ENCODE results near the gene PLCB4. TPM values are rescaled to one million over a fixed set of nuclear protein-coding genes. Genes with fewer than 3 reads are reported as not detected.

The PLCB4 gene
- polyA plus RNA-seq, 1 of the 3 experiments (the other 2 are of a cell fraction) = 5.5 TPM

GRCh38 chr20:9354579-9354978 is 285.7 kb downstream of the PLCB4 start:
- DNase-seq = no peak
- H3K9me3 ChIP-seq = no peaks in the 10 kb centered on the region
- H3F3A ChIP-seq (replicated peaks; ENCODE audit: insufficient read depth) = no peaks in the 10 kb centered on the region
- no peak overlapping the region for H3K9ac ChIP-seq
- H2AFZ ChIP-seq (ENCODE audit: low read depth) = no peak overlapping the region
- peaks cover 0 to 3% of the 10 kb centered on the region in 2 experiments for H3K36me3 ChIP-seq (replicated peaks in 1 of 2; ENCODE audit: control insufficient read depth in 1 of 2, insufficient read depth in 2 of 2, low read length in 1 of 2)
- ChIA-PET CTCF (interaction anchor here (1.1 to 1.4 kb wide), 3 partner anchors 15 to 595 kb away, joined by 3 to 4 read pairs (median 3); no protein-coding TSS in a partner anchor), POLR2A (no interaction called here)
- no peaks in the 10 kb centered on the region for H4K20me1 ChIP-seq (ENCODE audit: insufficient read depth)
- no peak overlapping the region for H3K4me2 ChIP-seq
- 100% methylated on average over 2 of the region's 2 CpGs for WGBS (ENCODE audit: low lambda C conversion rate)
- H3K4me1 ChIP-seq (ENCODE audit: control insufficient read depth in 1 of 2, insufficient read depth in 2 of 2, low read depth in 1 of 2, low read length in 1 of 2) = peaks cover 0 to 2% of the 10 kb centered on the region in 2 experiments; a peak in 1 of 4 replicates
- TF ChIP-seq, protein P1, sequence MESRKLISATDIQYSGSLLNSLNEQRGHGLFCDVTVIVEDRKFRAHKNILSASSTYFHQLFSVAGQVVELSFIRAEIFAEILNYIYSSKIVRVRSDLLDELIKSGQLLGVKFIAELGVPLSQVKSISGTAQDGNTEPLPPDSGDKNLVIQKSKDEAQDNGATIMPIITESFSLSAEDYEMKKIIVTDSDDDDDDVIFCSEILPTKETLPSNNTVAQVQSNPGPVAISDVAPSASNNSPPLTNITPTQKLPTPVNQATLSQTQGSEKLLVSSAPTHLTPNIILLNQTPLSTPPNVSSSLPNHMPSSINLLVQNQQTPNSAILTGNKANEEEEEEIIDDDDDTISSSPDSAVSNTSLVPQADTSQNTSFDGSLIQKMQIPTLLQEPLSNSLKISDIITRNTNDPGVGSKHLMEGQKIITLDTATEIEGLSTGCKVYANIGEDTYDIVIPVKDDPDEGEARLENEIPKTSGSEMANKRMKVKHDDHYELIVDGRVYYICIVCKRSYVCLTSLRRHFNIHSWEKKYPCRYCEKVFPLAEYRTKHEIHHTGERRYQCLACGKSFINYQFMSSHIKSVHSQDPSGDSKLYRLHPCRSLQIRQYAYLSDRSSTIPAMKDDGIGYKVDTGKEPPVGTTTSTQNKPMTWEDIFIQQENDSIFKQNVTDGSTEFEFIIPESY (IDR thresholded peaks at IDR 0.05; ENCODE audit: borderline replicate concordance, low read depth) = no peak
- no peak for TF ChIP-seq FOXJ3 (CRISPR knock-in tag; IDR thresholded peaks at IDR 0.05)
- TF ChIP-seq SMC3 (IDR thresholded peaks at IDR 0.05; ENCODE audit: low read depth, low read length) = no peak
- no peak for TF ChIP-seq MXI1 (IDR thresholded peaks at IDR 0.05; ENCODE audit: low read depth, low read length)
- TF ChIP-seq, protein P2, sequence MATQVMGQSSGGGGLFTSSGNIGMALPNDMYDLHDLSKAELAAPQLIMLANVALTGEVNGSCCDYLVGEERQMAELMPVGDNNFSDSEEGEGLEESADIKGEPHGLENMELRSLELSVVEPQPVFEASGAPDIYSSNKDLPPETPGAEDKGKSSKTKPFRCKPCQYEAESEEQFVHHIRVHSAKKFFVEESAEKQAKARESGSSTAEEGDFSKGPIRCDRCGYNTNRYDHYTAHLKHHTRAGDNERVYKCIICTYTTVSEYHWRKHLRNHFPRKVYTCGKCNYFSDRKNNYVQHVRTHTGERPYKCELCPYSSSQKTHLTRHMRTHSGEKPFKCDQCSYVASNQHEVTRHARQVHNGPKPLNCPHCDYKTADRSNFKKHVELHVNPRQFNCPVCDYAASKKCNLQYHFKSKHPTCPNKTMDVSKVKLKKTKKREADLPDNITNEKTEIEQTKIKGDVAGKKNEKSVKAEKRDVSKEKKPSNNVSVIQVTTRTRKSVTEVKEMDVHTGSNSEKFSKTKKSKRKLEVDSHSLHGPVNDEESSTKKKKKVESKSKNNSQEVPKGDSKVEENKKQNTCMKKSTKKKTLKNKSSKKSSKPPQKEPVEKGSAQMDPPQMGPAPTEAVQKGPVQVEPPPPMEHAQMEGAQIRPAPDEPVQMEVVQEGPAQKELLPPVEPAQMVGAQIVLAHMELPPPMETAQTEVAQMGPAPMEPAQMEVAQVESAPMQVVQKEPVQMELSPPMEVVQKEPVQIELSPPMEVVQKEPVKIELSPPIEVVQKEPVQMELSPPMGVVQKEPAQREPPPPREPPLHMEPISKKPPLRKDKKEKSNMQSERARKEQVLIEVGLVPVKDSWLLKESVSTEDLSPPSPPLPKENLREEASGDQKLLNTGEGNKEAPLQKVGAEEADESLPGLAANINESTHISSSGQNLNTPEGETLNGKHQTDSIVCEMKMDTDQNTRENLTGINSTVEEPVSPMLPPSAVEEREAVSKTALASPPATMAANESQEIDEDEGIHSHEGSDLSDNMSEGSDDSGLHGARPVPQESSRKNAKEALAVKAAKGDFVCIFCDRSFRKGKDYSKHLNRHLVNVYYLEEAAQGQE (IDR thresholded peaks at IDR 0.05; ENCODE audit: low read depth, low read length) = no peak
- TF ChIP-seq TCF12 (IDR thresholded peaks at IDR 0.05) = no peak
- no peak for TF ChIP-seq RAD21 (IDR thresholded peaks at IDR 0.05; ENCODE audit: low read length)
- no peak for TF ChIP-seq GABPA (IDR thresholded peaks at IDR 0.05; ENCODE audit: low read depth)
- TF ChIP-seq EZH2phosphoT487 (IDR thresholded peaks at IDR 0.05; ENCODE audit: borderline replicate concordance, low read depth) = no peak
- TF ChIP-seq, protein P3, sequence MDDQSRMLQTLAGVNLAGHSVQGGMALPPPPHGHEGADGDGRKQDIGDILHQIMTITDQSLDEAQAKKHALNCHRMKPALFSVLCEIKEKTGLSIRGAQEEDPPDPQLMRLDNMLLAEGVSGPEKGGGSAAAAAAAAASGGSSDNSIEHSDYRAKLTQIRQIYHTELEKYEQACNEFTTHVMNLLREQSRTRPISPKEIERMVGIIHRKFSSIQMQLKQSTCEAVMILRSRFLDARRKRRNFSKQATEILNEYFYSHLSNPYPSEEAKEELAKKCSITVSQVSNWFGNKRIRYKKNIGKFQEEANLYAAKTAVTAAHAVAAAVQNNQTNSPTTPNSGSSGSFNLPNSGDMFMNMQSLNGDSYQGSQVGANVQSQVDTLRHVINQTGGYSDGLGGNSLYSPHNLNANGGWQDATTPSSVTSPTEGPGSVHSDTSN (IDR thresholded peaks at IDR 0.05) = no peak
- TF ChIP-seq RCOR1 (IDR thresholded peaks at IDR 0.05; ENCODE audit: low read length) = no peak
- no peak for TF ChIP-seq YY1 (IDR thresholded peaks at IDR 0.05; ENCODE audit: low read depth)
- TF ChIP-seq FOXM1 (IDR thresholded peaks at IDR 0.05; ENCODE audit: low read depth) = no peak
- no peak for TF ChIP-seq JUND (IDR thresholded peaks at IDR 0.05)
- TF ChIP-seq RXRA (IDR thresholded peaks at IDR 0.05; ENCODE audit: borderline replicate concordance, low read depth) = no peak
- TF ChIP-seq, protein P4, sequence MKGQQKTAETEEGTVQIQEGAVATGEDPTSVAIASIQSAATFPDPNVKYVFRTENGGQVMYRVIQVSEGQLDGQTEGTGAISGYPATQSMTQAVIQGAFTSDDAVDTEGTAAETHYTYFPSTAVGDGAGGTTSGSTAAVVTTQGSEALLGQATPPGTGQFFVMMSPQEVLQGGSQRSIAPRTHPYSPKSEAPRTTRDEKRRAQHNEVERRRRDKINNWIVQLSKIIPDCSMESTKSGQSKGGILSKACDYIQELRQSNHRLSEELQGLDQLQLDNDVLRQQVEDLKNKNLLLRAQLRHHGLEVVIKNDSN (IDR thresholded peaks at IDR 0.05; ENCODE audit: borderline replicate concordance, low read depth) = no peak
- H3K27me3 ChIP-seq (ENCODE audit: insufficient read depth) = no peaks in the 10 kb centered on the region
- H3K9me2 ChIP-seq = no peaks in the 10 kb centered on the region
- H3K4me3 ChIP-seq (ENCODE audit: low read depth in 2 of 2, low read length in 1 of 2) = no peak overlapping the region
- no peak overlapping the region for H3K27ac ChIP-seq (ENCODE audit: low read depth in 2 of 2, low read length in 1 of 2)
- H3K79me2 ChIP-seq (ENCODE audit: insufficient read depth) = no peaks in the 10 kb centered on the region

Measured in SK-N-SH (cell line).